ENCODE data around the gene TNFSF13.
A peak's percentile ranks its signal among the peaks of the same experiment; 100 is the strongest.

The TNFSF13 gene

DNA sequence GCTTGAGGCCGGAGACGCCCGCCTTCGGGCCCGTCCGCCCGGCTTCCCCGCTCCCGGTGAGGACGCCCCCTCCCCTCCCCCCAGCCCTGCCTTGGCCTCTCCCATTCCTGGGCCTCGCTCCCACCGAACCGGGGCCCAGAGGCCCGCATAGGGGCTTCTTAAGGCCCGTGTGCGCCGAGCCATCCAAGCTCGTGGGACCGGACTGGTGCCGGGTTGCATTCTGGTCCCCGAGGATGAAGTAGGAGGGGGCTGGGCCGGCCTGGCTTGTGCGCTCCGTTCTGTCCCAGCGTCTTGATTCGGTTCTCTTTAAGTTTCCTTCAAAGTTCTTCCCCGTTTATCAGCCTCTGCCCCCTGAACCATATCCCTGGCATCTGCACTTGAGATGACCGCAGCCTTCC is 3.7 kb downstream of the TNFSF13 start:
- Histone ChIP-seq H3K4me1 (ENCODE audit: control insufficient read depth, insufficient read depth, low read length) (peaks cover 72% of the 10 kb centered on the region), H3K9ac (ENCODE audit: low read length in 2 of 2) (peak overlapping the region; percentile 89 to 90), H3K36me3 (ENCODE audit: control insufficient read depth in 2 of 2, insufficient read depth in 2 of 2, low read length in 2 of 2) (peaks cover 20 to 22% of the 10 kb centered on the region in 2 donors), H3K4me3 (ENCODE audit: low read length in 2 of 2) (peak overlapping the region; percentile 83 to 88), H3K9me3 (ENCODE audit: control insufficient read depth in 2 of 2, low read length in 2 of 2) (no peaks in the 10 kb centered on the region), H3K27ac (ENCODE audit: low read length) (peak overlapping the region; percentile 99), H3K27me3 (ENCODE audit: control insufficient read depth in 1 of 2, insufficient read depth in 2 of 2, low read length in 2 of 2) (no peaks in the 10 kb centered on the region)

DNA sequence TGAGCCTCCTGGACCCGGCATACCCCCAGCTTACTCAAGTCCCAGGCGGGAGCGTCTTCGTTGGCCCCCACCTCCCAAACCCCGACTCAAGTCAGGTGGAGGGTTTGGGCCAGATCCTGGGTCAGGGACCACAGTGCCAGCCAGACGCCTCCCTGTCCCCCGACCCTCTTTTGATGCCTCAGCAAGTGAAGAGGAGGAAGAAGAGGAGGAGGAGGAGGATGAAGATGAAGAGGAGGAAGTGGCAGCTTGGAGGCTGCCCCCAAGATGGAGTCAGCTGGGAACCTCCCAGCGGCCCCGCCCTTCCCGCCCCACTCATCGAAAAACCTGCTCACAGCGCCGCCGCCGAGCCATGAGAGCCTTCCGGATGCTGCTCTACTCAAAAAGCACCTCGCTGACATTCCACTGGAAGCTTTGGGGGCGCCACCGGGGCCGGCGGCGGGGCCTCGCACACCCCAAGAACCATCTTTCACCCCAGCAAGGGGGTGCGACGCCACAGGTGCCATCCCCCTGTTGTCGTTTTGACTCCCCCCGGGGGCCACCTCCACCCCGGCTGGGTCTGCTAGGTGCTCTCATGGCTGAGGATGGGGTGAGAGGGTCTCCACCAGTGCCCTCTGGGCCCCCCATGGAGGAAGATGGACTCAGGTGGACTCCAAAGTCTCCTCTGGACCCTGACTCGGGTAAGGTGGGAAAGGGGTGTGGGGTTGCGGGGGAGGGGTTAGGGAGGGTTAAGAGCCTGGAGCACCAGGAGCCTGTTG is 4.7 kb downstream of the TNFSF13 start:
- Histone ChIP-seq H3K27ac (ENCODE audit: low read length) (no peak overlapping the region), H3K9ac (ENCODE audit: low read length in 2 of 2) (peak overlapping the region; percentile 13 to 90), H3K36me3 (ENCODE audit: control insufficient read depth in 2 of 2, insufficient read depth in 2 of 2, low read length in 2 of 2) (peaks cover 20 to 27% of the 10 kb centered on the region in 2 donors), H3K4me3 (ENCODE audit: low read length in 2 of 2) (peak overlapping the region in 1 of 2 donors; percentile 88), H3K27me3 (ENCODE audit: control insufficient read depth in 1 of 2, insufficient read depth in 2 of 2, low read length in 2 of 2) (no peaks in the 10 kb centered on the region), H3K9me3 (ENCODE audit: control insufficient read depth in 2 of 2, low read length in 2 of 2) (no peaks in the 10 kb centered on the region), H3K4me1 (ENCODE audit: control insufficient read depth, insufficient read depth, low read length) (peaks cover 62% of the 10 kb centered on the region)

DNA sequence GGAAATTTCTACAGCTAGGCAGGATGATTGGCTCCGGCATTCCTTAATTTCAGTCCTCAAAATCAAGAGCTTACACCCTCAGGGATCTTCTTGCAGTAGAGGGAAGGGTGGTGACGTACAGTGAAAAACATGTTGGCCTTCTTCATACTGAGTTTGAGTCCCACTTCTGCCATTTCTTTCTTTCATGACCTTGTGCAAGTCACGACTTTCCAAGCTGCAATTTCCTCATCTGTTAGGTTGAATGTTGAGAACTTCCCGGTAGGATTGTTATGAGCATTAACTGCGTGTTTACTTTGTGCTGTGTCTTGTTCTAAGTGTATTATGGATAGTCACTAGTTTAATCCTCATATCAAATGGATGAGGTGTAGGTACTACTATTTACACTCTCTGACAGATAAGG is 11.0 kb downstream of the TNFSF13 start:
- Histone ChIP-seq H3K9ac (ENCODE audit: low read length in 2 of 2) (no peak overlapping the region), H3K4me1 (ENCODE audit: control insufficient read depth, insufficient read depth, low read length) (peaks cover 21% of the 10 kb centered on the region), H3K27ac (ENCODE audit: low read length) (no peak overlapping the region), H3K4me3 (ENCODE audit: low read length in 2 of 2) (no peak overlapping the region), H3K9me3 (ENCODE audit: control insufficient read depth in 2 of 2, low read length in 2 of 2) (no peaks in the 10 kb centered on the region), H3K36me3 (ENCODE audit: control insufficient read depth in 2 of 2, insufficient read depth in 2 of 2, low read length in 2 of 2) (peaks cover 45 to 47% of the 10 kb centered on the region in 2 donors), H3K27me3 (ENCODE audit: control insufficient read depth in 1 of 2, insufficient read depth in 2 of 2, low read length in 2 of 2) (no peaks in the 10 kb centered on the region)

DNA sequence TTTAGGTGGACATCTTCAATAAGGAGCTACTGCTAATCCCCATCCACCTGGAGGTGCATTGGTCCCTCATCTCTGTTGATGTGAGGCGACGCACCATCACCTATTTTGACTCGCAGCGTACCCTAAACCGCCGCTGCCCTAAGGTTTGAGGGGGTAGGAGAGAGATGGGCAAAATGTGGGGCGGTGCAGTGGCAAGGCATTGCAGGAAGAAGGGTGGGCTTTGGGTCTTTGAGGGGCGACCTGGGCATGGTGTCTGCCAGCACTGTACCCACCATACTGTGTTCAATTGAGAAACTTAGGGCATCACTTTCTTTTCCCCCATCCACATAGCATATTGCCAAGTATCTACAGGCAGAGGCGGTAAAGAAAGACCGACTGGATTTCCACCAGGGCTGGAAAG is 11.8 kb downstream of the TNFSF13 start:
- Histone ChIP-seq H3K36me3 (ENCODE audit: control insufficient read depth in 2 of 2, insufficient read depth in 2 of 2, low read length in 2 of 2) (peaks cover 45 to 47% of the 10 kb centered on the region in 2 donors), H3K9me3 (ENCODE audit: control insufficient read depth in 2 of 2, low read length in 2 of 2) (no peaks in the 10 kb centered on the region), H3K4me3 (ENCODE audit: low read length in 2 of 2) (no peak overlapping the region), H3K9ac (ENCODE audit: low read length in 2 of 2) (no peak overlapping the region), H3K27me3 (ENCODE audit: control insufficient read depth in 1 of 2, insufficient read depth in 2 of 2, low read length in 2 of 2) (no peaks in the 10 kb centered on the region), H3K27ac (ENCODE audit: low read length) (no peak overlapping the region), H3K4me1 (ENCODE audit: control insufficient read depth, insufficient read depth, low read length) (peaks cover 25% of the 10 kb centered on the region)

DNA sequence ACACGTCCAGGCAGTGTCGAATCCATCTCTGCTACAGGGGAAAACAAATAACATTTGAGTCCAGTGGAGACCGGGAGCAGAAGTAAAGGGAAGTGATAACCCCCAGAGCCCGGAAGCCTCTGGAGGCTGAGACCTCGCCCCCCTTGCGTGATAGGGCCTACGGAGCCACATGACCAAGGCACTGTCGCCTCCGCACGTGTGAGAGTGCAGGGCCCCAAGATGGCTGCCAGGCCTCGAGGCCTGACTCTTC is 13.7 kb downstream of the TNFSF13 start:
- peaks cover 54% of the 10 kb centered on the region in 2 donors for H3K36me3 ChIP-seq (ENCODE audit: control insufficient read depth in 2 of 2, insufficient read depth in 2 of 2, low read length in 2 of 2)
- H3K27me3 ChIP-seq (ENCODE audit: control insufficient read depth in 1 of 2, insufficient read depth in 2 of 2, low read length in 2 of 2) = no peaks in the 10 kb centered on the region
- peak overlapping the region; percentile 81 to 83 for H3K9ac ChIP-seq (ENCODE audit: low read length in 2 of 2)
- H3K27ac ChIP-seq (ENCODE audit: low read length) = peak overlapping the region; percentile 92
- H3K4me3 ChIP-seq (ENCODE audit: low read length in 2 of 2) = peak overlapping the region; percentile 84 to 96
- H3K4me1 ChIP-seq (ENCODE audit: control insufficient read depth, insufficient read depth, low read length) = peaks cover 28% of the 10 kb centered on the region
- H3K9me3 ChIP-seq (ENCODE audit: control insufficient read depth in 2 of 2, low read length in 2 of 2) = no peaks in the 10 kb centered on the region

DNA sequence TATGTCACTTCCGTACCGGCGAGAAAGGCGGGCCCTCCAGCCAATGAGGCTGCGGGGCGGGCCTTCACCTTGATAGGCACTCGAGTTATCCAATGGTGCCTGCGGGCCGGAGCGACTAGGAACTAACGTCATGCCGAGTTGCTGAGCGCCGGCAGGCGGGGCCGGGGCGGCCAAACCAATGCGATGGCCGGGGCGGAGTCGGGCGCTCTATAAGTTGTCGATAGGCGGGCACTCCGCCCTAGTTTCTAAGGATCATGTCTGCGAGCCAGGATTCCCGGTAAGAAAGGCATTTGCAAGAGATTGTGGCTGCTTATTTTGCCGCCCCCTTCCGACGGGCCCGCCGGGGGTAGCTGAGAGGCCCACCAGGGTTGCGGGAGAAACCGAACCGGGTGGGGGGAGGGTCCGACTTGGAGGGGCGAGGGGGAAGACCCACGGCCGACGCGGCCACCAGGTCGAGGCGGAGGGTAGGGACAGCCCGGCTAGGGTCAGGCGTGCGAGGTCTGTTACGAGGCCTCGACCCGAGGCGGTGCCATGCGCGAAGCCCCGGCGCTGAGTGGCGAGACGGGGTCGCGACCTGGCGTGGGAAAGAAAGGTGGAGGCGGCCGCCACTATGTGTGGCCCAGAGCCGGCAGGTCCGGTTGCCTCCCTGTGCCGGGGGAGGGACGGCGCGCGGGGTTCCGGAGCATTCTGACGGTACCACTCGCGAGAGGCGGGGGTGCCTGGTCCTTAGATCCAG is 14.2 kb downstream of the TNFSF13 start:
- H3K9ac ChIP-seq (ENCODE audit: low read length in 2 of 2) = peak overlapping the region; percentile 95 to 100
- no peaks in the 10 kb centered on the region for H3K9me3 ChIP-seq (ENCODE audit: control insufficient read depth in 2 of 2, low read length in 2 of 2)
- H3K27me3 ChIP-seq (ENCODE audit: control insufficient read depth in 1 of 2, insufficient read depth in 2 of 2, low read length in 2 of 2) = no peaks in the 10 kb centered on the region
- H3K36me3 ChIP-seq (ENCODE audit: control insufficient read depth in 2 of 2, insufficient read depth in 2 of 2, low read length in 2 of 2) = peaks cover 54 to 59% of the 10 kb centered on the region in 2 donors
- H3K27ac ChIP-seq (ENCODE audit: low read length) = peak overlapping the region; percentile 98
- peaks cover 28% of the 10 kb centered on the region for H3K4me1 ChIP-seq (ENCODE audit: control insufficient read depth, insufficient read depth, low read length)
- H3K4me3 ChIP-seq (ENCODE audit: low read length in 2 of 2) = peak overlapping the region; percentile 91 to 96

DNA sequence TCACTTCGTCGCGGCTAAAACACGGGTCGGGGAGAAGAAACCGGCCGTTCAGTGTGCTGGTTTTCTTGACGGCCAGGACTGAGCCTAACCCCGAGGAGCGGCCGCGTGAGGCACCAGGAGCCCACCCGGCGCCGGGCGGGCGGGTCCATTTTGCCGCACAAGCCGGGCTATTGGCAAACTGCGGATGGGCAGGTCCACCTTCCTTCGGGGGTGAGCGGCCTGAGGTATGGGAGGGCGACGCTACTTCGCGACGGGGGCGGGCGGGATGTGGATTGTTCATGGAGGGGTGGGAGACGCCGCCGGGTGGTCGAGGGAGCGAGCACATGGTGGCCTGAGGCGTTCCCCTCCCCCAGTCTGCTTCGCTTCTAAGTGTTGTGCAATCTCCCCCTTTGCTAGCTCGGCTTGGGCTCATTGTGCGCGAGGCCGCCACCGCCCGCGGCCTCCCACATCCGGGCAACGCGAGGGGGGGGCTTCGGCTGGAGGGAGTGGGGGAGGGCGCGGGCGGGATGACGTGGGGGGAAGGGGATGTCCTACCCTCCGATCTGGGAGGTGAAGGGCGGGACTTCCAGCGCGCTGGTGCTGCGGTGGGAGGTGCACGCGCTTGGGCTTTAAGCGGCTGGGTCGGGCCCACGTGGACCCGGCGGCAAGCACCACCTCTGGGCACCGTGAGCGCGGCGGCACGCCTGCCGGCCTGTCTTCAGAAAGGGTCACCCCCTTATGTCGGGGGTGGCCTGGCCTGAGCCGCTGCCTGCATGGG is 15.0 kb downstream of the TNFSF13 start:
- peak overlapping the region; percentile 98 for H3K27ac ChIP-seq (ENCODE audit: low read length)
- peak overlapping the region; percentile 95 to 100 for H3K9ac ChIP-seq (ENCODE audit: low read length in 2 of 2)
- H3K4me3 ChIP-seq (ENCODE audit: low read length in 2 of 2) = peak overlapping the region; percentile 91 to 96
- peaks cover 59 to 64% of the 10 kb centered on the region in 2 donors for H3K36me3 ChIP-seq (ENCODE audit: control insufficient read depth in 2 of 2, insufficient read depth in 2 of 2, low read length in 2 of 2)
- H3K4me1 ChIP-seq (ENCODE audit: control insufficient read depth, insufficient read depth, low read length) = peaks cover 28% of the 10 kb centered on the region
- H3K9me3 ChIP-seq (ENCODE audit: control insufficient read depth in 2 of 2, low read length in 2 of 2) = no peaks in the 10 kb centered on the region
- H3K27me3 ChIP-seq (ENCODE audit: control insufficient read depth in 1 of 2, insufficient read depth in 2 of 2, low read length in 2 of 2) = no peaks in the 10 kb centered on the region

DNA sequence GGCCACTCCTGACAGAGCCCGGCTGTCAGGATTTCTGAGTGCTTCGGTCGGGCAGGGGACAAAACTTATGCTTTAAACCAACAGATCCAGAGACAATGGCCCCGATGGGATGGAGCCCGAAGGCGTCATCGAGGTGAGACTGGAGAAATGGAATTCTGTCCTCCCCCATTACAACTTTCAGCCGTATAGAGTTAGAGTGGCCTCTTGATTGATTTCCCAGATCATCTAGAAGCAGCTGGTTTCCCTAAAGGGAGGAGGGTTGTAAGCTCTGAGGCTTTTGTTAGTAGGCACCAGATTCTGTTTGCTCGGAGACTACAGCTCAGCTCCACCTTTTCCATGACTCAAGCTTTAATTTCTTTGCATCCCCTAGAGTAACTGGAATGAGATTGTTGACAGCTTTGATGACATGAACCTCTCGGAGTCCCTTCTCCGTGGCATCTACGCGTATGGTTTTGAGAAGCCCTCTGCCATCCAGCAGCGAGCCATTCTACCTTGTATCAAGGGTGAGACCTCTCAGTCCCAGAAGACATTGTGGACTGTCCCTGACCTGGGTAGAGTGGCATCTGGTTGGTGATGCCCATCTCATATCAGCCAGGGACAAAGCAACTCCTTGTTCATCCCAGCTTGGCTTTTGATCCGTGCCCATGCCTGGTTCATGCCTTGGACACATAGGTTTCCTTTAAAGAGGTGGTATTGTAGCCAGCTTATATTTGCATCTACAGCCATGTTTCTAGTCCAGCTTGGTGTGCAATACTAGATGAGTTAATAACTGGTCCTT is 15.8 kb downstream of the TNFSF13 start:
- peaks cover 55 to 67% of the 10 kb centered on the region in 2 donors for H3K36me3 ChIP-seq (ENCODE audit: control insufficient read depth in 2 of 2, insufficient read depth in 2 of 2, low read length in 2 of 2)
- peaks cover 34% of the 10 kb centered on the region for H3K4me1 ChIP-seq (ENCODE audit: control insufficient read depth, insufficient read depth, low read length)
- no peaks in the 10 kb centered on the region for H3K27me3 ChIP-seq (ENCODE audit: control insufficient read depth in 1 of 2, insufficient read depth in 2 of 2, low read length in 2 of 2)
- peak overlapping the region; percentile 91 to 96 for H3K4me3 ChIP-seq (ENCODE audit: low read length in 2 of 2)
- peak overlapping the region; percentile 98 for H3K27ac ChIP-seq (ENCODE audit: low read length)
- H3K9ac ChIP-seq (ENCODE audit: low read length in 2 of 2) = peak overlapping the region; percentile 29 to 100
- no peaks in the 10 kb centered on the region for H3K9me3 ChIP-seq (ENCODE audit: control insufficient read depth in 2 of 2, low read length in 2 of 2)

DNA sequence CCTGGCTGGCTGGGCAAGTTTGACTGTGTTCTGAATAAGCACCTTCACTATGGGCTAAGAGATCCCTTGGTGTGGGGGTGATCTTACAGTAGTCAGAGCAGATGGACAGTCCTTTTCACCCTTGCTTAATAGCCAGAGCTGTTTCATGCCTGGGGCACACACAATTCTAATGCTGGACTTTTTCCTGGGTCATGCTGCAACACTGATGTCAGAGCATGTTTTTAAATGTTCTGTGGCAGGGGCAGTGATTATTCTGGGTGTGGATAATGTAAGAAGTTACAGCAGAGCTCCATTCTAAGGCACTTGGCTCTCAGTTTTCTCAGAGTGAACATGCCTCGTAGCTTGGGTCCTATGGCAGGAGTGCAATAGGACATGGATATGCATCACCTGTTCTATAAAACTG is 16.9 kb downstream of the TNFSF13 start:
- H3K9me3 ChIP-seq (ENCODE audit: control insufficient read depth in 2 of 2, low read length in 2 of 2) = no peaks in the 10 kb centered on the region
- no peak overlapping the region for H3K4me3 ChIP-seq (ENCODE audit: low read length in 2 of 2)
- H3K27ac ChIP-seq (ENCODE audit: low read length) = no peak overlapping the region
- H3K9ac ChIP-seq (ENCODE audit: low read length in 2 of 2) = no peak overlapping the region
- no peaks in the 10 kb centered on the region for H3K27me3 ChIP-seq (ENCODE audit: control insufficient read depth in 1 of 2, insufficient read depth in 2 of 2, low read length in 2 of 2)
- peaks cover 46 to 61% of the 10 kb centered on the region in 2 donors for H3K36me3 ChIP-seq (ENCODE audit: control insufficient read depth in 2 of 2, insufficient read depth in 2 of 2, low read length in 2 of 2)
- peaks cover 39% of the 10 kb centered on the region for H3K4me1 ChIP-seq (ENCODE audit: control insufficient read depth, insufficient read depth, low read length)

DNA sequence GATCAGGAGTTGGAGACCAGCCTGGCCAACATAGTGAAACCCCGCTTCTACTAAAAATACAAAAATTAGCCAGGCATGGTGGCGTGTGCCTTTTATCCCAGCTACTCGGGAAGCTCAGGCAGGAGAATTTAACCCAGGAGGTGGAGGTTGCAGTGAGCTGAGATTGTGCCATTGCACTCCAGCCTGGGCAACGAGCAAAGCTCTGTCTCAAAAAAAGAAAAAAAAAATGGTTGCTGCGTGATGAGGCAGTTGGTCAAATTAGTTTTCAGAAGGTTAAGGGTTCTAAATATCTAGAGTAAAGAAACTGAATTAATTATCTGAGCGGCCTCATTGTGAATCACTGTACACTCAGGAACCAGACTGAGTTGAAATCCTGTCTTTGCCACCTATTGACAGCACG is 17.4 kb downstream of the TNFSF13 start:
- Histone ChIP-seq H3K9ac (ENCODE audit: low read length in 2 of 2) (no peak overlapping the region), H3K4me1 (ENCODE audit: control insufficient read depth, insufficient read depth, low read length) (peaks cover 40% of the 10 kb centered on the region), H3K4me3 (ENCODE audit: low read length in 2 of 2) (no peak overlapping the region), H3K27ac (ENCODE audit: low read length) (no peak overlapping the region), H3K9me3 (ENCODE audit: control insufficient read depth in 2 of 2, low read length in 2 of 2) (no peaks in the 10 kb centered on the region), H3K27me3 (ENCODE audit: control insufficient read depth in 1 of 2, insufficient read depth in 2 of 2, low read length in 2 of 2) (no peaks in the 10 kb centered on the region), H3K36me3 (ENCODE audit: control insufficient read depth in 2 of 2, insufficient read depth in 2 of 2, low read length in 2 of 2) (peaks cover 41 to 59% of the 10 kb centered on the region in 2 donors)
